Psoas muscle (tissue), 8 donors: Measurements from ENCODE around the gene STOM. TPM values are rescaled to one million over a fixed set of nuclear protein-coding genes. Genes with fewer than 3 reads are reported as not detected.

ENCODE experiments used
- ATAC-seq, 4 donors: fragments of 200-7000 bp; cut with Tn5 transposase; one replicate each; pipeline ENCODE4 v1.9.1; 2020; ENCODE audit warnings: moderate library complexity in 3 of 4, mild to moderate bottlenecking in 2 of 4
- DNase-seq, 2 donors: peaks; one replicate each; pipeline ENCODE4 v3.0.0-alpha.2; 2020
- H3K27ac ChIP-seq: fragments of 200-600 bp; one replicate; pipeline ENCODE4 v1.8.0; 2022
- H3K27me3 ChIP-seq, 3 donors: fragments of 200-600 bp in 1 of 3; one replicate each; pipeline versions ENCODE4 v1.6.1 to v1.8.0; 2013 to 2022; ENCODE audit warnings: low read length in 2 of 3, mild to moderate bottlenecking in 2 of 3, moderate library complexity in 1 of 3; ENCODE audit not compliant: insufficient read depth in 3 of 3
- H3K36me3 ChIP-seq, 2 donors: fragments of 200-600 bp in 1 of 2; one replicate each; pipeline versions ENCODE4 v1.6.1 to v1.8.0; 2013 to 2022; ENCODE audit warnings: low read depth in 1 of 2, mild to moderate bottlenecking in 1 of 2, moderate library complexity in 1 of 2; ENCODE audit not compliant: insufficient read depth in 1 of 2
- H3K4me1 ChIP-seq: fragments of 200-600 bp; one replicate; pipeline ENCODE4 v1.8.0; 2022
- H3K4me3 ChIP-seq: fragments of 200-600 bp; one replicate; pipeline ENCODE4 v1.8.0; 2022; ENCODE audit warnings: mild to moderate bottlenecking
- H3K9me3 ChIP-seq: fragments of 200-600 bp; one replicate; pipeline ENCODE4 v1.8.0; 2022
- CTCF ChIP-seq: fragments of 200-600 bp; IDR thresholded peaks from one replicate; pipeline ENCODE4 v1.8.0; 2022; ENCODE audit warnings: antibody characterized with exemption
- WGBS, 3 donors: extraction: QIAGEN DNeasy Blood & Tissue Kit; methylation state at CpG; one replicate each; pipeline versions ENCODE4 v1.1.6 to v1.1.7; 2013; 5-methylcytosine and 5-hydroxymethylcytosine counted together
- intact Hi-C, 2 donors: fragments of 100-400 bp; cut with DNase I; formaldehyde crosslinking; loops; one replicate each; pipeline versions ENCODE4 v1.11.0 to v1.14.2; 2022
- polyA plus RNA-seq, 3 donors: library from polyadenylated mRNA; stranded (reverse); fragments of 200-250 nt; gene quantifications; one replicate each; pipeline ENCODE4 v1.2.3, GENCODE V29; 2013
- total RNA-seq, 4 donors: library from RNA; stranded (reverse); fragmentation: NEBNext Ultra II Directional in 2 of 4; extraction: Animal tissue kit (Norgen Biotek cat#: 25700) in 2 of 4; gene quantifications; one replicate each; pipeline versions ENCODE4 v1.2.1 to v1.2.4, GENCODE V29; 2021 to 2023
- donor health status: healthy with polysubstance abuse.
- donor health status: DM: no; HTN: no; CAD: no; lungs with moderate emphysema.
- donor health status: Bipolar disorder and iron deficiency.
- donor health status: healthy.
- donor health status: DM: yes; HTN: yes; CAD: no.
- donor health status: DM: no; HTN: no; CAD: no.
- donor health status: DM: no; HTN: no; CAD: no.
- donor health status: DM: yes; HTN: yes; CAD: no.

Gene STOM
- total and polyA plus RNA-seq, 7 donors = 53.2 to 237 (median 89.6) TPM

- DNase-seq (peak in 1 of 2 donors; percentile 65), ATAC-seq (peak; percentile 38 to 88 (median 60))
- Histone ChIP-seq H3K9me3 (no peaks in the 10 kb centered on the region), H3K36me3 (no peaks in the 10 kb centered on the region), H3K4me3 (peak overlapping the region; percentile 14), H3K27ac (peak overlapping the region; percentile 81), H3K4me1 (peaks cover 67% of the 10 kb centered on the region), H3K27me3 (no peaks in the 10 kb centered on the region)
- 10 to 28% (median 26%) methylated on average over 5 of the region's 5 CpGs for WGBS, 3 donors
- no peak for TF ChIP-seq CTCF
- intact Hi-C loops = no loop called here
Observed at GRCh38 chr9:121295662-121296191, 74.3 kb downstream of the STOM start.

- TF ChIP-seq CTCF = no peak
- H3K27ac ChIP-seq = peak overlapping the region; percentile 81
- intact Hi-C loops = no loop called here
- H3K36me3 ChIP-seq = no peaks in the 10 kb centered on the region
- peak; percentile 58 to 78 for DNase-seq
- no peaks in the 10 kb centered on the region for H3K9me3 ChIP-seq
- peaks cover 65% of the 10 kb centered on the region for H3K4me1 ChIP-seq
- no peaks in the 10 kb centered on the region for H3K27me3 ChIP-seq
- 44 to 58% (median 46%) methylated on average over 13 of the region's 13 CpGs for WGBS, 3 donors
- peak; percentile 40 to 73 (median 55) for ATAC-seq
- H3K4me3 ChIP-seq = peak overlapping the region; percentile 14
Observed at GRCh38 chr9:121294866-121295661, 75.0 kb downstream of the STOM start.

- Histone ChIP-seq H3K4me1 (peaks cover 70% of the 10 kb centered on the region), H3K27ac (peak overlapping the region; percentile 81), H3K36me3 (no peaks in the 10 kb centered on the region), H3K27me3 (no peaks in the 10 kb centered on the region), H3K9me3 (no peaks in the 10 kb centered on the region), H3K4me3 (no peak overlapping the region)
- 34 to 43% (median 38%) methylated on average over 6 of the region's 6 CpGs for WGBS, 3 donors
- TF ChIP-seq CTCF = no peak
- DNase-seq (peak; percentile 70 to 86), ATAC-seq (peak in 3 of 4 donors; percentile 18 to 37 (median 29))
- intact Hi-C loops = no loop called here
Observed at GRCh38 chr9:121294151-121294743, 75.8 kb downstream of the STOM start.

GRCh38 chr9:121292801-121293241 is 77.2 kb downstream of the STOM start:
- Histone ChIP-seq H3K27me3 (no peaks in the 10 kb centered on the region), H3K27ac (no peak overlapping the region), H3K9me3 (no peaks in the 10 kb centered on the region), H3K4me3 (no peak overlapping the region), H3K4me1 (peaks cover 74% of the 10 kb centered on the region), H3K36me3 (no peaks in the 10 kb centered on the region)
- no peak for TF ChIP-seq CTCF
- WGBS, 3 donors = 72 to 74% (median 72%) methylated on average over 6 of the region's 6 CpGs
- DNase-seq (peak in 1 of 2 donors; percentile 28), ATAC-seq (no peak)
- intact Hi-C loops = no loop called here
